ENCODE data around the gene RHOV.

The RHOV gene

DNA sequence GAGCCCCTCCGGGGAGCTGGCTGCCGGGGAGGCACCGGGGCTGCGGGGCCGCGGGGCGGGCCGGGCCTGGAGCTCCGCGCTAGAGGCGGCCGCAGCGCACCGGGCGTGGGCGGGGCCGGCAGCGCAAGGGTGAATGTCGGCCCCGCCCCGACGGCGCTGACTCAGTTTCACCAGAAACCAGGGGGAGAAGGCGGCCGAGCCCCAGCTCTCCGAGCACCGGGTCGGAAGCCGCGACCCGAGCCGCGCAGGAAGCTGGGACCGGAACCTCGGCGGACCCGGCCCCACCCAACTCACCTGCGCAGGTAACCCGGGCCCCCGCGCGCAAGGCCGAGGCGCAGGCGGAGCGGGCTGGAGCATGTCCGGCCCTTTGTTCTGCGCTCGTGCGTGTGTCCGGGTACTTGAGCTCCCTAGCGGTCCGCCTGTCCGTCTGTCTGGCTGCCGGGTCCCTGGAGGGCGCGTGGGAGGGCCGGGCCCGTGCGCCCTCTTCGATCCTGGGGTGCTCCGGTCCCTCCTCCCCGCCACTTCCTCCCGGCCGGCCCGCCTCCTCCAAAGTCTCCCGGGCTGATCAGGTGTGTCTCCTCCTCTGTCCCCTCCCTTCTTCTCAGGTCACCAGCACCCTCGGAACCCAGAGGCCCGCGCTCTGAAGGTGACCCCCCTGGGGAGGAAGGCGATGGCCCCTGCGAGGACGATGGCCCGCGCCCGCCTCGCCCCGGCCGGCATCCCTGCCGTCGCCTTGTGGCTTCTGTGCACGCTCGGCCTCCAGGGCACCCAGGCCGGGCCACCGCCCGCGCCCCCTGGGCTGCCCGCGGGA, 29.9 kb downstream of the RHOV start, which contains the start of gene SPINT1:
SPINT1 (plus strand) TSS at position 164 of the 811 bp plus-strand sequence; CDS start at position 671, 507 bp downstream.
- ATAC-seq = peak; percentile 74 to 75

GRCh38 chr15:40843261-40843884, 30.7 kb downstream of the RHOV start:
- no peak for ATAC-seq

- ATAC-seq = no peak
Measured at GRCh38 chr15:40841741-40842140, 32.3 kb downstream of the RHOV start.

DNA sequence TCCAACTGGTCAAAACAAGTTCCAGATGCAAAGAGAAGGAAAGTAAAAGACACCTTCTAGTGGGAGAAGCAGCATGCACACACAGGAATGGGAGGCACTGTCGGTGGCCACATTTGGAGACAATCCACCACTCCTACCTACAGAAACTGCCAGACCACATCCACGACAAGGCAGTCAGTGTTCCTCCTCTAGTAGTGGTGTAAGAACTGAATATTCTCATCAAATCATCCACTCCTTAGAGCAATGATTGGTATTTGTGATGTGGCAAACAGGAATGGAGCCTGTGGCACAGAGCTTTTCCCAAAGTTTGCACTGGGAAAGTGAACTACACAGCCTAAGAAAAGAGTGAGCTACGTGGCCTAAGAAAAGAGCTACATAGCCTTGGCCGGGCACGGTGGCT, 35.3 kb downstream of the RHOV start:
- ATAC-seq = no peak

DNA sequence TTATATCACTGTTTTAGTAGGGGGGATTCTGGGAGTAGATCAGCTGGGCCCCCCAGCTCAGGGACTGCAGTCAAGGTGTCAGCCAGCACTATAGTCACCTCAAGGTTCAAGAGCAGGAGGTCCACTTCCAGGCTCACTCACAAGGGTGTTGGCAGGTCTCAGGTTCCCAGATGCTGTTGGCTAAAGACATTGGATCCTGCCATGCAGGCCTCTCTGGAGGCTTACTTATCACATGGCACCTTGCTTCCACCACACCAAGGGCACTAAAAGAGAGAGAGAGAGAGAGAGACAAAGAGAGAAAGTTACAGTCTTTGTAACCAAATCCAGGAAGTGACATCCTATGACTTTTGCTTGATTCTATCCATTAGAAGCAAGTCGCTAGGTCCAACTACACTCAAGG, 38.0 kb downstream of the RHOV start:
- ATAC-seq = no peak

GRCh38 chr15:40832903-40833302, 41.1 kb downstream of the RHOV start:
- ATAC-seq = no peak

DNA sequence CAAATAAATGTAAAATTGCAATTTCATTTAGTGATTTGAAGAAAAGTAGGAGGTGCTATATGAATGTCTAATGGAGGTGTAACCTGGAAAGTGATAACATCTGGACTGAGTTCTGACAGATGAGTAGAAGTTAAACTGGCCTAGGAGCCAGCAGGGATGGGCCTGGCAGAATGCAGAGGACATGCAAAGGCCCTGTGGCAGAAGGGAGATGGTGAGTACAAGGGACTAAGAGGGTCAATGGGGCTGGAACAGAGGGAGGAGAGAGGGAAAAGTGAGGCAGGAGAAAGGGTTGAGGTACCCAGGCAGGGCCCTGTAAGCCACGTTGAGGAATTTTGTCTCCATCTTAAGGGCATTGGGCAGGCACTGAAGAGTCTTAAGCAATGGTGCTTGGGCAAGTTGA, 42.2 kb downstream of the RHOV start:
- ATAC-seq = no peak

DNA sequence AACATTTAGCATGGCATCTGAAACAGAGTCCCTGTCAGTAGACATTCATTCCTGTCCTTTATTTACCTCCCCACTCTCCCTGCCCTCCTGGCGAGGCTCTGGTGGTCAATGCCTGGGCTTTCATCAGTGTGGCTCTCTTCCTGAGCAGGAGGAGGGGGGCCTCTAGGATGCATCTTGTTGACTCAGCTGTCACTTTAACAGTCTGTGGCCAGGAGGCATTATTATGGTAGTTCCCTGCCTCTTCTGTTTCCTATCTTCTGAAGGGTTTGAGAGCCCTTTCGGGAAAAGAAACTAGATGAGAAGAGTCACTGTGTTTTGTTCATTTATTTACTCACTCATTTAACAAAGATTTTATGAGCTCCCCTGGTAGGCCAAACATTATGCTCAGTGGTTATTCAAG, 43.1 kb downstream of the RHOV start:
- ATAC-seq = no peak

DNA sequence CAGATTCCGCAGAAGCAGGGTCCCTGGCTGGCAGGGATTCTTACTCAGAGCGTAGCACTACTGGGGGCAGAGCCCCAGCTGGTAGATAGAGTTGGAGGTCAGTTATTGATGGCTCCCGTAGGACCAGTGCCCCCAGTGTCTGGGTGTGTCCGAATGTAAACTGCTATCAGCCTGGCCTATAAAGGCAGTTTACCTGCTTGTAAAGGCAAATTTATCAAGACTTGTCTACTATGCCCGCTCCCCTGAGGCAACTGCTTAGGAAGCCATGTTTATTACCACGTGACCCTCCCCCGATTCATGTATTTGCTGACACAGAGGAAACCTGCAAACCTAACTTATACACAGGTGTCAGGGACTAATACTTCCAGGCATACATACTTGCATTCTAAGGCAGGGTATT, 44.9 kb downstream of the RHOV start:
- no peak for ATAC-seq

DNA sequence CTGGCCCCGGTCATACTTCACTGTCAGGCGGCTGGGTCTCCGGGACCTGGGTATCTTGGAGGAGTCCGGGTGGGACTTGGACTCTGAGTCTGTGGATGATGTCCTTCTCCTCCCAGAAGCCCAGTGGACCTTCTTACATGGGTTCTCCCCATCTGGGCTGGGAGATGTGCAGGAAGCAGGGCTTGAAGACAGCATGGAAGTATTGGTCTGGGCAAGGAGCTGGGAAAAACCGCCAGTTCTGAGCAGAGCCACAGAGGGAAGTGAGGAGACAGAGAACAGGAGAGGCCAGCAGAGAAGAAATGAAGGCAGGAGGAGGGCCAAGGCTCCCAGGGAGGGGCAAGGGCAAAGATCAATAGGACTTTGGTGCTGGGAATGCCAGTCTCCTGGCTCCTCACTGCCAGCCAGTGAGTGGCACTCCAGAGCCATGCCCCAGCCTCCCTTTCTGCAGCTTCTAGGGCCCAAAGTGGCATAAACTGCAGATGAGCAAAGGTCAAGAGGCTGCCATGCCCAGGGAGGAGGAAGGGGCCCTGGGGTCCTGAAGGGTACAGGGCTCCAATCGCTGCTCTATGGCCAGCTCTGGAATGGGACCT, 45.5 kb downstream of the RHOV start, which contains the start of gene PPP1R14D:
PPP1R14D (minus strand) TSS at position 262 of the 590 bp plus-strand sequence; CDS start at position 195, 67 bp downstream.
- no peak for ATAC-seq

GRCh38 chr15:40826423-40827075, 47.5 kb downstream of the RHOV start:
- ATAC-seq = no peak

GRCh38 chr15:40825661-40826422, 48.2 kb downstream of the RHOV start:
- no peak for ATAC-seq

- ATAC-seq = no peak
Measured at GRCh38 chr15:40823572-40824343, 50.3 kb downstream of the RHOV start.

Data from activated CD4-positive, CD25-positive, alpha-beta regulatory T cell treated with anti-CD3 and anti-CD28 coated beads, Interleukin-2, amount 50 U/mL, for 24 hours (primary cell).